ENCODE results near the gene PCYOX1L.
"Not testable (repeated sequence)": the region's sequence is repeated elsewhere in the genome, so short reads cannot be mapped to it uniquely, and the experiment has no call there.

The PCYOX1L gene

DNA sequence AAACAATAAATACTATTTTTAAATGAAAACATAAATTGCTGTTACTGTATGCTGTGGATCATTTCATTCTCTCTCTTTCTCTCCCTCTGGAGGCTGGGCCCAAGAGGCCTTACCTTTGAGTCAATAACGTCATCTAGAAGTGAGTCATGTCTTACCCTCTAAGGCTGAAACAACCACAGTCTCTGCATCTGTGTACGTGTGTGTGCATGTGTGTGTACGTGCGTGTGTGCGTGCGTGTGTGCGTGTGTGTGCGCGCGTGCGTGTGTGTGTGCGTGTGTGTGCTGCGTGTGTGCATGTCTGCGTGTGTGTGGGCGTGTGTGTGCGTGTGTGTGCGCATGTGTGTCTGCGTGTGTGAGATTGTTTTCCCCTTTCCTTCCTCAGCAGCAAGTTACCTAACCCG is 34.9 kb downstream of the PCYOX1L start:
- TF ChIP-seq POLR2A (IDR thresholded peaks at IDR 0.05; ENCODE audit: low read depth, low read length) (no peak), POLR2AphosphoS5 (IDR thresholded peaks at IDR 0.05; ENCODE audit: low read depth, low read length) (no peak), TAF1 (IDR thresholded peaks at IDR 0.05; ENCODE audit: borderline replicate concordance, low read depth, low read length) (no peak)
- FAIRE-seq = no peak
- no peak for DNase-seq (ENCODE audit: insufficient read length)

DNA sequence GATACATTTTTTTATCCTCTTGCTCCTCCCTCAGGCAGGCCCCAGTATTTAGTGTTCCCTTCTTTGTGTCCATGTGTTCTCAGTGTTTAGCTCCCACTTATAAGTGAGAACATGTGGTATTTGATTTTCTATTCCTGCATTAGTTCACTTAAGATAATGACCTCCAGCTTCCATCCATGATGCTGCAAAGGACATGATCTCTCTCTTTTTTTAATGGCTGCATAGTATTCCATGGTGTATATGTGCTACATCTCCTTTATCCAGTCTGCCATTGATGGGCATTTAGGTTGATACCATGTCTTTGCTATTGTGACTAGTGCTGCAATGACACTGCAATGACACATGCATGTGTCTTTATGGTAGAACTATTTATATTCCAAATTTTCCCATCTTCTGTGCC is 37.1 kb downstream of the PCYOX1L start:
- DNase-seq (ENCODE audit: insufficient read length); FAIRE-seq: not testable (repeated sequence)

DNA sequence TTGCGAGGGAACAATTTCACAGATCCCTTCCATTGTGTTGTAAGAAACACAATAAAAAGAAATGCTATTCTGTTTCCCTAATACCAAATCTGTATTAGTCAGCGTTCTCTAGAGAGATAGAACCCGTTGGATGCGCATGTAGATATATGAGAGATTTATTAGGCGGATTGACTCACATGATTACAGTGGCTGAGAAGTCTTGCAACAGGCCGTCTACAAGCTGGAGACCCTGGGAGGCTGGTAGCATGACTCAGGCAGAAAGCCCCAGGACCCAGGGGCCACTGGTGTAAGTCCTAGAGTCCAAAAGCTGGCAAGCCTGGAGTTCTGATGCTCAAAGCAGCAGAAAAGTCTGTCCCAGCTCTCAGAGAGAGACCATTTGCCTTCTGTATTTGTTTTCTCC is 39.7 kb downstream of the PCYOX1L start:
- TF ChIP-seq TAF1 (IDR thresholded peaks at IDR 0.05; ENCODE audit: borderline replicate concordance, low read depth, low read length) (no peak), POLR2AphosphoS5 (IDR thresholded peaks at IDR 0.05; ENCODE audit: low read depth, low read length) (no peak), POLR2A (IDR thresholded peaks at IDR 0.05; ENCODE audit: low read depth, low read length) (no peak)
- no peak for FAIRE-seq

DNA sequence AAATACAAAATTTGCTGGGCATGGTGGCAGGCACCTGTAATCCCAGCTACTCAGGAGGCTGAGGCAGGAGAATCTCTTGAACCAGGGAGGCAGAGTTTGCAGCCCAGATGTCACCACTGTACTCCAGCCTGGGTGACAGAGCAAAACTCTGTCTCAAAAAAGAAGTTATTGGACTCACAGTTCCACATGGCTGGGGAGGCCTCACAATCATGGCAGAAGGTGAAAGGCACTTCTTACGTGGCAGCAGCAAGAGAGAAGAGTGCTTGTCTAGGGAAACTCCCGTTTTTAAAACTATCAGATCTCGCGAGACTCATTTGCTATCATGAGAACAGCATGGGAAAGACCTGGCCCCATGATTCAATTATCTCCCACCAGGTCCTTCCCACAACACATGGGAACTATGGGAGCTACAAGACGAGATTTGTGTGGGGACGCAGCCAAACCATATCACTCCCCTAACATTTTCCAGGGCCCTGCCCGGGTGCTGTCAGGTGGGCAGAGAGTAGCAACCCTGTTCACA is 41.0 kb downstream of the PCYOX1L start:
- not testable (repeated sequence) for DNase-seq (ENCODE audit: insufficient read length); FAIRE-seq

More for the DNA sequence above, 39.7 kb downstream of the PCYOX1L start:
- DNase-seq (ENCODE audit: insufficient read length) = no peak

DNA sequence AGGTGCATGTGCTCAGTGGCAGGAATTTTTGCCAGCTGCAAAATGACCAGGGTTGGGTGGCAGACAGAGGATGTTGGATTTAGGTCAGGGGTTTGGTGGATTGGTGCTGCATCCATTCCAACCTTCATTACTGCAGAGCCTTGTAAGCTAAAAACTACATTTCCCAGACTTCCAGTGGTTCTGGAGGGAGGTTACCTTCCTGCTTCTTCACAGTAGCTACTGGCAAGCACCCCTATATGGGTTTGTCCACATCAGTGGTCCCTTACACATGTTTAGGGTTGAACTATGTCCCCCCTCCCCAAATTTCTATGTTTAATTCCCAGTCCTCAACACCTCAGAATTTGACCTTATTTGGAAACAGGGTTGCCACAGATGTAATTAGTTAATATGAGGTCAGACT is 41.9 kb downstream of the PCYOX1L start:
- TF ChIP-seq TAF1 (IDR thresholded peaks at IDR 0.05; ENCODE audit: borderline replicate concordance, low read depth, low read length) (no peak), POLR2AphosphoS5 (IDR thresholded peaks at IDR 0.05; ENCODE audit: low read depth, low read length) (no peak), POLR2A (IDR thresholded peaks at IDR 0.05; ENCODE audit: low read depth, low read length) (no peak)
- FAIRE-seq = no peak
- no peak for DNase-seq (ENCODE audit: insufficient read length)

DNA sequence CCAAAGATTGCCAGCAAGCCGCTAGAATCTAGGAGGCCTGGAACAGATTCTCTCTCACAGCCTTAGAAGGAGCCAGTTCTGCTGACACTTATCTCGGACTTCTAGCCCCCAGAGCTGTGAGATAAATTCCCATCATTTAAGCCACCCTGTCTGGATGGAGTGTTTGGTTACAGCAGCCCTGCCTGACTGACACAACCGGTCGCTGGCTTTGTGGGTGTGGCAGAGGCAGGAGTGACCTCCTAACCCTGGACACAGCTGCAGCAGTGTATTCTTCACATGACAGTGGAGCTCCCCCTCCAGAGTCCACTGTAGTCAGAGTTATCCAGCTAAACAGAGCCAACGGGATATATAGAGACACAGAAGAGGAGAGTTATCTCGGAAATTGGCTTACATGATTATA is 42.5 kb downstream of the PCYOX1L start:
- TF ChIP-seq TAF1 (IDR thresholded peaks at IDR 0.05; ENCODE audit: borderline replicate concordance, low read depth, low read length) (no peak), POLR2AphosphoS5 (IDR thresholded peaks at IDR 0.05; ENCODE audit: low read depth, low read length) (no peak), POLR2A (IDR thresholded peaks at IDR 0.05; ENCODE audit: low read depth, low read length) (no peak)
- FAIRE-seq (no peak), DNase-seq (ENCODE audit: insufficient read length) (no peak)

DNA sequence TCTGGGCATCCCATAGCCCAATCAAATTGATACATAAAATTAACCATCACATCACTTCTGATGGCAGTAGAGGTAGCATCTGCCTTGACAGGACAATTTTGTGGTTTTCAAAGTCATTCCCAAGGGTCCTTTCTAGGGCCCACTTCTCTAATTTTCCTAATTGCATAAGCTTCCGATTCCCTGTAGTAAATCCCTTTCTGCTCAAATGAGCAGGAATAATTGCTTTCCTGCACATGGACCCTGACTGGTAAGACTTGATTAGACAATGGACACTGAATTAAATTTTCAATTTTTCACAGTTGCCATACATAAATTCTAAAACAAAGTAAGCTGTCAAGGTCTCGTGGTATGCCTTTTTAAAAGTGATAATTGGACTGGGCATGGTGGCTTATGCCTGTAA is 43.2 kb downstream of the PCYOX1L start:
- DNase-seq (ENCODE audit: insufficient read length) (no peak), FAIRE-seq (no peak)
- TF ChIP-seq POLR2A (IDR thresholded peaks at IDR 0.05; ENCODE audit: low read depth, low read length) = no peak
- no peak for TF ChIP-seq TAF1 (IDR thresholded peaks at IDR 0.05; ENCODE audit: borderline replicate concordance, low read depth, low read length)
- no peak for TF ChIP-seq POLR2AphosphoS5 (IDR thresholded peaks at IDR 0.05; ENCODE audit: low read depth, low read length)

DNA sequence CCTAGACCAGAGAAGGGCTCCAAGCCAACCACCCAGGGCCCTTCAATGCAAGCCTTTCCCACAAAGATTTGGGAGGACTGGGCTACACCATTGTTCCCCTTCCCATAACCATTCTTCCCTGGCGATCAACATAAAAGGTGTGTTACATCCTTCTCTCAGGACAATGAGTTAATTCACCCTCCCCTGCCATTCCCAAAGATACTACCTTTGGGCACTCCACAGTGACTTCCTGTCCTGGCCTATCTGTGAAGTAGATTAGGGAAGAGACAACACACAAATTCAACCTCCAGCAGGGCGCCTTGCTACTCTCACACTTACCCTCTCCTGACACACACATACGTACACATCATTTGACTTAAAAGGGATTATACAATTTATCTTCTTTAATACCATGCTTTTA is 44.4 kb downstream of the PCYOX1L start:
- TF ChIP-seq POLR2A (IDR thresholded peaks at IDR 0.05; ENCODE audit: low read depth, low read length) = no peak
- no peak for TF ChIP-seq POLR2AphosphoS5 (IDR thresholded peaks at IDR 0.05; ENCODE audit: low read depth, low read length)
- TF ChIP-seq TAF1 (IDR thresholded peaks at IDR 0.05; ENCODE audit: borderline replicate concordance, low read depth, low read length) = no peak
- DNase-seq (ENCODE audit: insufficient read length) (no peak), FAIRE-seq (no peak)

DNA sequence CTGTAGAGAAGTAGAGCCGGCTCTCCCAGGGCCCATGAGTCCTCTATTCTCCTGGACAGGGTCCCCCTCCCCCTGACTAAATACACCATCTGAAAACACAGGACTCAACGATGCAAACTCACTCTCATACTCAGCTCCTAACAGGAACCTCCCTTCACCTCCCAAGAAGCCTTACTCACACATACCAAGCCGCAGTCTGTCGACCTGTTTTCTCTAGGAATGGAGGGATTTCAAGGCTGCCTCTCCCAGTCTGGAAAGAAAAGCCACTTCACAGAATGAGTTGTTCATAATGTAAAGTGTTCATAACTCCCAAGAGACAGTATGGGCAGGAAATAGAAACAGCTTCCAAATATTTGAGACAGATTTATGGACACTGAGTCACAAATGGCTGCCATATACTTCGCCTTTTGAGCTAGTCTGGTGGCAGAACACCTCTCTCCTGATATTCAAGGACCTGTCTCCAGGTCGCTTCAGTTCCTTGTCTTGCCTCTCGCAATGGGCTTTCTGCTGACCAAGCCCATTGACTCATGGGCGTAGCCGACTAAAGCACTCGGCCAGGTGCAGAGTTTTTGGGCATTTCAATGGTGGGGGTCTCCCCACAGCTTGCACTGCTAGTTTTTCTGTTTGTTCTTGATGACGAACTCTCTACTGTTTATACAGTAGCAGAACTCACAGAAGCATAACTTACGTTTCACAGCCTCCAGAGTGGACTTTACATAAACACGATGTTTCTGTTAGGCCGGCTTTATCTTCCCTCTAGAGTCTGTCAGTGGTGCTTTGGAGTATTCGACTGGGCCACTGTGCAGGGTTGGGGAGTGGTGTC is 46.3 kb downstream of the PCYOX1L start:
- DNase-seq (ENCODE audit: insufficient read length) = no peak
- TF ChIP-seq POLR2AphosphoS5 (IDR thresholded peaks at IDR 0.05; ENCODE audit: low read depth, low read length) = no peak
- no peak for TF ChIP-seq TAF1 (IDR thresholded peaks at IDR 0.05; ENCODE audit: borderline replicate concordance, low read depth, low read length)
- no peak for TF ChIP-seq POLR2A (IDR thresholded peaks at IDR 0.05; ENCODE audit: low read depth, low read length)
- FAIRE-seq = no peak

DNA sequence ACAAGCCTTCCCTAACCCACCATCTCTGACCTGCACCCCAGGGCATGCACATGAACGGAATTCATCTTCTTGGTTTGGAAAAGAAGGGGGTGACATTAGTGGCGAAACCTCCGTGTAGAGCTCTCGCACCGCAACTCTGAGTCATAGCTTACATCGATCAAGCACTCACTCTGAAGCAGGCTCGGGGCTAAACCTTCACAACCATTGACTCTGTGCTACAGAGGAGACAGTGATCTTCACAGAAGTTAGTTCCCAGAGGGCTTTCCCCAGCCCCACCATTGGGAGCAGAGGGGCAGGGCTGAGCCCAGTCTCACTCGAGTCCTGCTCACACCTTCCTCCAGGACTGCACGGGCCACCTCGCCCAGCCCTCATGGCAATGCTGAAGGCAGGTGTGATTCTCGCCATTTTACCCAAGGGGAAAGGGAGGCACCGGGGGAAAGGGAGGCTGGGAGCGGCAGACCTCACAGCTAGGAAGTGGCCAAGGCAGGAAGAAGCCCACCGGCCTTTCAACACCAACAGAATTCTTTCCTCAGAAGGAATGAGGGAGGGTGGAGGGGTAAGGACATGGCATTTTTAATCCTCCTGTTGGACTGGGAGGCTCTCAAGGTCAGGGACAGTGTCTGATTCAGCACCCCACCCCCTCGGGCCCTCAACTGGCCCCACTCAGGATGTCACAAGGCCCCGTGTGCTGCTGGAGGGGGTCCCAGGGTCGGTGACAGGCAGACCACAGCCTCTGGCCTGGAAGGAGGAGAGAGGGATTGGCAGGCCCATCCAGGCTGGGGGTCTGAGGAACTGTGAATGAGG is 47.1 kb downstream of the PCYOX1L start:
- DNase-seq (ENCODE audit: insufficient read length) (no peak), FAIRE-seq (no peak)
- TF ChIP-seq POLR2AphosphoS5 (IDR thresholded peaks at IDR 0.05; ENCODE audit: low read depth, low read length) = no peak
- TF ChIP-seq TAF1 (IDR thresholded peaks at IDR 0.05; ENCODE audit: borderline replicate concordance, low read depth, low read length) = no peak
- no peak for TF ChIP-seq POLR2A (IDR thresholded peaks at IDR 0.05; ENCODE audit: low read depth, low read length)

DNA sequence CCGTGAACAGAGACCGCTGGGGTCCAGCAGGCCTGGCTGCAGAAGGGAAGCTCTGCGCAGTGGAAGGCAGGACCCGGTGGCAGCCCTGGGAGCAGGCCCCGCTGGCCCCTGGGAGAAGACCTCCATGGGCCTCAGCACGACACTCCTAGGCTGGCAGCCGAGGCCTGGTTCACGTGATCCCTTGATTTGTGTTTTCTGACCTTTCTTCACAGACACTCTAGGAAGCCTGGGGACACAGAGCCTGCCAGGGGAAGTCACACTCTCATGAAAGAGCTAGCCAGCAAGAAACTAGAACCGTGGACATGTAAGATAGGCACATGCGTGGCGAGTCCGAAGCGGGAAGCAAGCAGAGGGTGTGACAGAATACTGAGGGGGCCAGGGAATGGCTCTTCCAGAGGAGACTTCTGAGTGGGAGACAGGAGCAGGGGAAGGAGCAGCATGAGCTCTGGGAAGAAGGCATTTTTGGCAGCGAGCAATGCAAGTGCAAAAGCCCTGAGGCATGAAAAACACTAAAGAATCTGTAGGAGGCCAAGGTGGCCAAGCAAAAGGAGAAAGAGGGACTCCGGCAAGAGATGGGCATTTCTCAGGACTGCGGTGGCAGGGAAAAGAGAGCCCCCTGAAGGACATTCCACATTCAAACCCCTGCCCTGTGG is 47.8 kb downstream of the PCYOX1L start:
- TF ChIP-seq TAF1 (IDR thresholded peaks at IDR 0.05; ENCODE audit: borderline replicate concordance, low read depth, low read length) = no peak
- no peak for TF ChIP-seq POLR2A (IDR thresholded peaks at IDR 0.05; ENCODE audit: low read depth, low read length)
- no peak for TF ChIP-seq POLR2AphosphoS5 (IDR thresholded peaks at IDR 0.05; ENCODE audit: low read depth, low read length)
- no peak for DNase-seq (ENCODE audit: insufficient read length)
- no peak for FAIRE-seq

All from GM12892 (cell line).